ENCODE data around the gene DEAF1.

Gene DEAF1

GRCh38 chr11:721247-721740 is 26.3 kb upstream of the DEAF1 start:
- DNase-seq: no peak

GRCh38 chr11:720642-721246 is 25.7 kb upstream of the DEAF1 start:
- DNase-seq: no peak

GRCh38 chr11:720017-720641 is 25.1 kb upstream of the DEAF1 start:
- no peak for DNase-seq

- DNase-seq: no peak
Observed at GRCh38 chr11:719214-720016, 24.4 kb upstream of the DEAF1 start.

- no peak for DNase-seq
Observed at GRCh38 chr11:714436-714835, 19.4 kb upstream of the DEAF1 start.

- DNase-seq: no peak
Observed at GRCh38 chr11:709109-709997, 14.3 kb upstream of the DEAF1 start.

- no peak for DNase-seq
Observed at GRCh38 chr11:708511-708910, 13.5 kb upstream of the DEAF1 start.

GRCh38 chr11:707817-708420 is 12.9 kb upstream of the DEAF1 start:
- DNase-seq: no peak

GRCh38 chr11:706957-707816 is 12.2 kb upstream of the DEAF1 start:
- DNase-seq: no peak

GRCh38 chr11:706439-706956 is 11.5 kb upstream of the DEAF1 start:
- DNase-seq: no peak

GRCh38 chr11:705646-706438 is 10.8 kb upstream of the DEAF1 start, which contains the start of gene EPS8L2:
Gene EPS8L2 (plus strand): TSS chr11:706231. CDS start chr11:709408, 3,177 bp downstream.
- no peak for DNase-seq

GRCh38 chr11:704781-705645 is 10.0 kb upstream of the DEAF1 start:
- no peak for DNase-seq

- no peak for DNase-seq
Observed at GRCh38 chr11:704228-704674, 9.2 kb upstream of the DEAF1 start.

GRCh38 chr11:703506-703905 is 8.5 kb upstream of the DEAF1 start:
- DNase-seq: no peak

GRCh38 chr11:702462-703461 is 7.7 kb upstream of the DEAF1 start:
- DNase-seq: no peak

GRCh38 chr11:701741-702461 is 6.9 kb upstream of the DEAF1 start:
- no peak for DNase-seq

- DNase-seq: no peak
Observed at GRCh38 chr11:699753-700152, 4.7 kb upstream of the DEAF1 start.

Data from AML-193 (cell line).